SK-N-MC (cell line): ENCODE results near the gene COIL.

Experiments
- EZH2 ChIP-seq: fragments of 200-600 bp; sonication (generic); IDR thresholded peaks from one replicate; pipeline ENCODE4 v1.6.1; 2017; ENCODE audit warnings: antibody characterized with exemption
- POLR2AphosphoS5 ChIP-seq: IDR thresholded peaks from 2 replicates; pipeline ENCODE4 v1.6.1; 2012; ENCODE audit warnings: mild to moderate bottlenecking, low read depth, low read length, borderline replicate concordance

- TF ChIP-seq POLR2AphosphoS5 (no peak), EZH2 (no peak)
Observed at GRCh38 chr17:56891751-56892150, 69.1 kb downstream of the COIL start.
